Bronchial epithelial cell (primary cell): ENCODE data around the gene FBXL20. TPM values are rescaled to one million over a fixed set of nuclear protein-coding genes. Genes with fewer than 3 reads are reported as not detected.

Source experiments
- DNase-seq: peaks from one replicate; pipeline ENCODE4 v3.0.0-alpha.2; 2010; ENCODE audit warnings: low read depth
- FAIRE-seq: peaks from 2 replicates; lab custom pipeline; 2011; peaks lifted over from hg19 to GRCh38; lab: Jason Lieb, UNC
- H3K27me3 ChIP-seq: 2 replicates; pipeline ENCODE4 v1.5.1; 2011; ENCODE audit warnings: low read length; ENCODE audit not compliant: control insufficient read depth, insufficient read depth
- H3K36me3 ChIP-seq: 2 replicates; pipeline ENCODE4 v1.5.1; 2011; ENCODE audit warnings: low read length; ENCODE audit not compliant: control insufficient read depth, insufficient read depth
- H3K4me3 ChIP-seq: 2 replicates; pipeline ENCODE4 v1.5.1; 2011; ENCODE audit warnings: mild to moderate bottlenecking, low read depth, low read length, control low read depth
- CTCF ChIP-seq: IDR thresholded peaks from 2 replicates; pipeline ENCODE4 v1.5.1; 2011; ENCODE audit warnings: mild to moderate bottlenecking, moderate library complexity, low read length, control low read depth, inconsistent platforms; ENCODE audit not compliant: insufficient read depth, severe bottlenecking
- total RNA-seq: library from RNA; depleted of rRNA; stranded (reverse); fragments of >200 nt; gene quantifications from 2 replicates; pipeline ENCODE4 v1.2.1, GENCODE V29; 2014

FBXL20 gene
- total RNA-seq, 1 donor from 2014 or later, result 9.0 TPM

DNA sequence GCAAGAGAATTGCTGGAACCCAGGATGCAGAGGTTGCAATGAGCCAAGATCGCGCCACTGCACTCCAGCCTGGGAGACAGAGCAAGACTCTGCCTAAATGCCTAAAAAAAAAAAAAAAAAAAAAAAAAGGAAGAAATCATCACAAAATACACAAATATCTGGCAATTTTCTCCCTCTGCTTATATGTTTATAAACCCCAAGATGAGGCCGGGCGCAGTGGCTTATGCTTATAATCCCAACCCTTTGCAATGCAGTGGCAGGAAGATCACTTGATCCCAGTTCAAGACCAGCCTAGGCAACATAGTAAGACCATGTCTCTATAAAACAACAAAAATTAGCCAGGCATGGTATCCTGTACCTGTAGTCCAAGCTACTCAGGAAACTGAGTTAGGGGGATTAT, 28.2 kb upstream of the FBXL20 start:
- DNase-seq (no peak), FAIRE-seq (no peak)
- Histone ChIP-seq H3K36me3 (peaks cover 15% of the 10 kb centered on the region), H3K4me3 (no peak overlapping the region), H3K27me3 (no peaks in the 10 kb centered on the region)
- TF ChIP-seq CTCF, result no peak

GRCh38 chr17:39416141-39416540, 14.7 kb upstream of the FBXL20 start:
- no peak for DNase-seq
- Histone ChIP-seq H3K27me3 (no peaks in the 10 kb centered on the region), H3K4me3 (no peak overlapping the region), H3K36me3 (peaks cover 16% of the 10 kb centered on the region)
- FAIRE-seq, result no peak
- TF ChIP-seq CTCF, result no peak

- DNase-seq (no peak), FAIRE-seq (no peak)
- Histone ChIP-seq H3K4me3 (no peak overlapping the region), H3K36me3 (peaks cover 15% of the 10 kb centered on the region), H3K27me3 (no peaks in the 10 kb centered on the region)
- no peak for TF ChIP-seq CTCF
These were observed 8.9 kb upstream of the FBXL20 start for GRCh38 chr17:39410279-39410678.

- no peak for TF ChIP-seq CTCF
- no peak for FAIRE-seq
- Histone ChIP-seq H3K27me3 (no peaks in the 10 kb centered on the region), H3K36me3 (peaks cover 11% of the 10 kb centered on the region), H3K4me3 (no peak overlapping the region)
- DNase-seq, result no peak
These were observed 6.9 kb upstream of the FBXL20 start for GRCh38 chr17:39408360-39408759.

DNA sequence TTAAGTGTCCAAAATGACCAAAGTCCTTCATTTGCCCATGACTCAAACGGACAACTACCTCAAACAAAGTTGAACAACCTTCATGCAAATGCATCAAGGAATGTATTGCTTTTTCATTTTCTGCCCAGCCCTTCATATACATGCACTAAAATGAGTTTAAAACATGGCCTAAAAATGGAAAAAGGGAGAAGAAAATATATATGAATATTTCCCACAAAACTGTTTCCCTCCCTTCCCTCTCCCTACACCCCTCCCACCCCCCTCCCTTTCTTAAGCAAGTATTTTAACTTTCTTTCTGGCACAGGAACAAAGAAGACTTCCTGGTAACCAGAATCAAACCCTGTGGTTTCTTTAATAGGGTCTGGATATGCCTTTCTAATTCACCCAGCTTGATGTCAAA, 5.5 kb upstream of the FBXL20 start:
- DNase-seq, result no peak
- Histone ChIP-seq H3K36me3 (peaks cover 11% of the 10 kb centered on the region), H3K27me3 (no peaks in the 10 kb centered on the region), H3K4me3 (no peak overlapping the region)
- TF ChIP-seq CTCF, result no peak
- FAIRE-seq, result no peak

DNA sequence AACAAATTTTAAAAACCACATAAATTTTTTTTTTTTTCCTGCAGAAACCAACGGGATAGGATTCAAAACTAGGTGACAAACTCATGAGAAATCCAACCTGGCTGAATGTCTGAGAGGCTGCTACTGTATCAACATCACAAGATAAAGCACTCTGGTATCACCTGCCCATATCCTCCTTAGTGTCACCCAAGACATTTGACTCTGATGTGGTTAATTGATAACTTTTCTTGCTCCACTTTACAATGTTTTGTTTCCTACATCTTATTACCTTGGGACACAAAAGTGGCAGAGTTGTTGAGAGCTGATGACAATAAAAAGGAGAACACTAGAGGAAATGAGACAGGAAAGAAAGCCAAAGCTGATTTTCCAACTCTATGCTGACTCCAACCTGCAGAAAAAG, 4.0 kb upstream of the FBXL20 start:
- no peak overlapping the region for H3K4me3 ChIP-seq

More for the DNA sequence above, 4.0 kb upstream of the FBXL20 start:
- FAIRE-seq (no peak), DNase-seq (no peak)
- TF ChIP-seq CTCF, result no peak
- Histone ChIP-seq H3K36me3 (peaks cover 9% of the 10 kb centered on the region), H3K27me3 (no peaks in the 10 kb centered on the region)
